PC-3 (cell line): ENCODE results near the gene USP53. TPM values are rescaled to one million over a fixed set of nuclear protein-coding genes. Genes with fewer than 3 reads are reported as not detected.
A peak's percentile ranks its signal among the peaks of the same experiment; 100 is the strongest.

Experiments used
- ATAC-seq: fragments of 200-7000 bp; cut with Tn5 transposase; 2 replicates; pipeline ENCODE4 v1.9.1; 2020; ENCODE audit warnings: mild to moderate bottlenecking, moderate library complexity
- BruUV-seq: library from RNA; stranded (reverse); fragments of 400-500 nt; replicated peaks from 2 replicates; lab custom pipeline; 2021; lab: Mats Ljungman, UMichigan
- CTCF ChIA-PET: fragments of 300-600 bp; sonication (Branson Sonifier 250); formaldehyde crosslinking; loops from one replicate; lab custom pipeline; 2022; ENCODE audit warnings: antibody characterized with exemption; lab: Charles Lee
- POLR2A ChIA-PET: fragments of 300-600 bp; sonication (Branson Sonifier 250); formaldehyde crosslinking; loops from one replicate; lab custom pipeline; 2022; ENCODE audit warnings: antibody characterized with exemption; ENCODE audit not compliant: unreplicated experiment; lab: Charles Lee
- DNase-seq: peaks from one replicate; pipeline ENCODE4 v3.0.0-alpha.2; 2015
- H2AFZ ChIP-seq: fragments of 300-600 bp; sonication (generic); 2 replicates; pipeline ENCODE4 v1.6.0; 2016; ENCODE audit warnings: antibody characterized with exemption, low read length
- H3F3A ChIP-seq: fragments of 300-600 bp; sonication (generic); one replicate; pipeline ENCODE4 v1.6.0; 2017; ENCODE audit warnings: antibody characterized with exemption, low read length, control low read depth, mild to moderate bottlenecking; ENCODE audit not compliant: unreplicated experiment
- H3K27ac ChIP-seq: fragments of 300-600 bp; sonication (generic); 2 replicates; pipeline ENCODE4 v1.5.1; 2016; ENCODE audit warnings: mild to moderate bottlenecking, low read length
- H3K27me3 ChIP-seq: fragments of 300-600 bp; sonication (generic); 2 replicates; pipeline ENCODE4 v1.6.1; 2016; ENCODE audit warnings: low read length, mixed read lengths
- H3K36me3 ChIP-seq: fragments of 300-600 bp; sonication (generic); 2 replicates; pipeline ENCODE4 v1.6.1; 2016; ENCODE audit warnings: low read depth, mixed run types, low read length, mixed read lengths
- H3K4me1 ChIP-seq: fragments of 300-600 bp; sonication (generic); 2 replicates; pipeline ENCODE4 v1.5.1; 2016; ENCODE audit warnings: low read length; ENCODE audit not compliant: insufficient read depth
- H3K4me2 ChIP-seq: fragments of 300-600 bp; sonication (generic); 2 replicates; pipeline ENCODE4 v1.6.0; 2016; ENCODE audit warnings: low read length
- H3K4me3 ChIP-seq: fragments of 300-600 bp; sonication (generic); 2 replicates; pipeline ENCODE4 v1.5.1; 2016; ENCODE audit warnings: mild to moderate bottlenecking, low read length, mixed read lengths
- H3K79me2 ChIP-seq: fragments of 300-600 bp; sonication (generic); 2 replicates; pipeline ENCODE4 v1.6.1; 2017; ENCODE audit warnings: low read length, mixed read lengths
- H3K9ac ChIP-seq: fragments of 300-600 bp; sonication (generic); 2 replicates; pipeline ENCODE4 v1.6.0; 2016; ENCODE audit warnings: mild to moderate bottlenecking, low read length
- H3K9me2 ChIP-seq: fragments of 300-600 bp; sonication (generic); replicated peaks from 2 replicates; pipeline ENCODE4 v1.6.1; 2016; ENCODE audit warnings: mixed run types, low read length, mixed read lengths
- H3K9me3 ChIP-seq: fragments of 300-600 bp; sonication (generic); 2 replicates; pipeline ENCODE4 v1.6.1; 2016; ENCODE audit warnings: low read length, mixed read lengths
- H4K20me1 ChIP-seq: fragments of 300-600 bp; sonication (generic); 2 replicates; pipeline ENCODE4 v1.6.1; 2016; ENCODE audit warnings: low read length, mixed read lengths
- EZH2 ChIP-seq: fragments of 300-600 bp; sonication (generic); IDR thresholded peaks from one replicate; pipeline ENCODE4 v1.6.1; 2017; ENCODE audit warnings: antibody characterized with exemption, mild to moderate bottlenecking, low read length; ENCODE audit not compliant: unreplicated experiment
- EZH2phosphoT487 ChIP-seq: fragments of 300-600 bp; sonication (generic); IDR thresholded peaks from 2 replicates; pipeline ENCODE4 v1.6.1; 2018; ENCODE audit warnings: mild to moderate bottlenecking, antibody characterized with exemption, low read length, borderline replicate concordance
- intact Hi-C: fragments of 100-400 bp; cut with micrococcal nuclease; formaldehyde crosslinking; loops from 2 replicates; pipeline ENCODE4 v1.9.0; 2023
- total RNA-seq: library from RNA; depleted of rRNA; stranded (reverse); fragments of >200 nt; gene quantifications from 2 replicates; pipeline ENCODE4 v1.2.3, GENCODE V29; 2014
- TF ChIP-seq, protein P1 (sequence below): fragments of 300-600 bp; sonication (generic); conservative IDR thresholded peaks from 2 replicates; pipeline ENCODE4 v1.5.1; 2017; ENCODE audit warnings: antibody characterized with exemption, low read depth, mild to moderate bottlenecking, low read length

The USP53 gene
- total RNA-seq, 1 experiment from 2014 or later, result 8.7 TPM

- H3K9me2 ChIP-seq, result no peaks in the 10 kb centered on the region
- H3K4me1 ChIP-seq, result peaks cover 5% of the 10 kb centered on the region; the same call in 1 of the 2 replicates
- no peak for DNase-seq
- no peaks in the 10 kb centered on the region for H3K27me3 ChIP-seq
- TF ChIP-seq EZH2, result no peak
- no peak for TF ChIP-seq EZH2phosphoT487
- TF ChIP-seq, protein P1, sequence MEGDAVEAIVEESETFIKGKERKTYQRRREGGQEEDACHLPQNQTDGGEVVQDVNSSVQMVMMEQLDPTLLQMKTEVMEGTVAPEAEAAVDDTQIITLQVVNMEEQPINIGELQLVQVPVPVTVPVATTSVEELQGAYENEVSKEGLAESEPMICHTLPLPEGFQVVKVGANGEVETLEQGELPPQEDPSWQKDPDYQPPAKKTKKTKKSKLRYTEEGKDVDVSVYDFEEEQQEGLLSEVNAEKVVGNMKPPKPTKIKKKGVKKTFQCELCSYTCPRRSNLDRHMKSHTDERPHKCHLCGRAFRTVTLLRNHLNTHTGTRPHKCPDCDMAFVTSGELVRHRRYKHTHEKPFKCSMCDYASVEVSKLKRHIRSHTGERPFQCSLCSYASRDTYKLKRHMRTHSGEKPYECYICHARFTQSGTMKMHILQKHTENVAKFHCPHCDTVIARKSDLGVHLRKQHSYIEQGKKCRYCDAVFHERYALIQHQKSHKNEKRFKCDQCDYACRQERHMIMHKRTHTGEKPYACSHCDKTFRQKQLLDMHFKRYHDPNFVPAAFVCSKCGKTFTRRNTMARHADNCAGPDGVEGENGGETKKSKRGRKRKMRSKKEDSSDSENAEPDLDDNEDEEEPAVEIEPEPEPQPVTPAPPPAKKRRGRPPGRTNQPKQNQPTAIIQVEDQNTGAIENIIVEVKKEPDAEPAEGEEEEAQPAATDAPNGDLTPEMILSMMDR, result no peak
- no peak overlapping the region for H3K27ac ChIP-seq
- no peaks in the 10 kb centered on the region for H3F3A ChIP-seq
- no peaks in the 10 kb centered on the region for H3K9me3 ChIP-seq
- no TSS peak for BruUV-seq
- ATAC-seq, result no peak
- H3K4me3 ChIP-seq, result no peak overlapping the region
- no peak overlapping the region for H3K4me2 ChIP-seq
- no peak overlapping the region for H2AFZ ChIP-seq
- H3K9ac ChIP-seq, result no peak overlapping the region
- POLR2A ChIA-PET, result no interaction called here
- H4K20me1 ChIP-seq, result no peaks in the 10 kb centered on the region
- CTCF ChIA-PET, result no interaction called here
- peaks cover 9% of the 10 kb centered on the region; the same call in 1 of the 2 replicates for H3K36me3 ChIP-seq
- H3K79me2 ChIP-seq, result peaks cover 40% of the 10 kb centered on the region
- intact Hi-C loops, result no loop called here
Observed at GRCh38 chr4:119296356-119296755, 83.8 kb downstream of the USP53 start.

DNA sequence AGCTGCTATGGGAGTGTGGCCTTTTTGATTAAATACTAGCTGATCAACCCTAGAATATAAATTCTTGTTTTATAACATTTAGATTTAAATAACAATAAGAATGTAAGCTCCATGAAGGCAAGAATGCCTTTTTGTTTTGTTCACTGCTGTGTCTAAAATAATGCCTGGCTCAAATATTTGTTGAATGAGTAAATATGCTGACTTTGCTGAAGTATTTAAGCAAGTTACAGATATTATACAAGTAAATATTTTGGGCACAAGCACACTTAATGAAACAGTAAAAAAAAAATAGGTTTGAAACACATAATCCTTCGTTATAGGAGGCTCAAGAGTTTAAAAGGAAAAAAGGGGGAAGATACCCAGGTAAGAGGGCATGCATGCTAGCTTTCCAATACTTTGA lies 85.3 kb downstream of the USP53 start:
- Histone ChIP-seq H3K27me3 (no peaks in the 10 kb centered on the region), H3K9ac (no peak overlapping the region), H3K9me3 (no peaks in the 10 kb centered on the region), H3K79me2 (peaks cover 40% of the 10 kb centered on the region), H3K4me1 (peaks cover 14% of the 10 kb centered on the region), H3K9me2 (no peaks in the 10 kb centered on the region), H4K20me1 (no peaks in the 10 kb centered on the region), H3K4me2 (peak overlapping the region; percentile 85), H2AFZ (no peak overlapping the region), H3K4me3 (peak overlapping the region; percentile 99), H3K27ac (no peak overlapping the region), H3F3A (no peaks in the 10 kb centered on the region), H3K36me3 (0 out of 2 replicates have a peak, but pooled peaks cover 6% of the 10 kb centered on the region)
- TF ChIP-seq EZH2phosphoT487 (no peak), EZH2 (no peak)
- TF ChIP-seq, protein P1, result no peak
- DNase-seq, result no peak
- ChIA-PET CTCF (no interaction called here), POLR2A (no interaction called here)
- ATAC-seq, result no peak
- intact Hi-C loops, result no loop called here
- no TSS peak for BruUV-seq

GRCh38 chr4:119299260-119299671 lies 86.8 kb downstream of the USP53 start:
- H3K4me1 ChIP-seq, result peaks cover 14% of the 10 kb centered on the region
- no peaks in the 10 kb centered on the region for H4K20me1 ChIP-seq
- TF ChIP-seq EZH2 (no peak), EZH2phosphoT487 (no peak)
- TF ChIP-seq, protein P1, result no peak
- intact Hi-C loops, result no loop called here
- peak overlapping the region; percentile 85 for H3K4me2 ChIP-seq
- peak overlapping the region; percentile 86 for H3K9ac ChIP-seq
- ATAC-seq (peak; percentile 11; the same call in 1 of the 2 replicates), DNase-seq (peak; percentile 10)
- H2AFZ ChIP-seq, result no peak overlapping the region
- H3K27ac ChIP-seq, result 0 out of 2 replicates have a peak overlapping the region, but pooled peaks have one; percentile 72
- no peaks in the 10 kb centered on the region for H3K9me3 ChIP-seq
- no peaks in the 10 kb centered on the region for H3F3A ChIP-seq
- H3K4me3 ChIP-seq, result peak overlapping the region; percentile 99
- H3K27me3 ChIP-seq, result no peaks in the 10 kb centered on the region
- peaks cover 40% of the 10 kb centered on the region for H3K79me2 ChIP-seq
- POLR2A ChIA-PET, result no interaction called here
- BruUV-seq, result no TSS peak
- no peaks in the 10 kb centered on the region for H3K9me2 ChIP-seq
- 0 out of 2 replicates have a peak, but pooled peaks cover 6% of the 10 kb centered on the region for H3K36me3 ChIP-seq
- CTCF ChIA-PET, result no interaction called here
